Measurements from ENCODE around the gene TNS1.

The TNS1 gene

DNA sequence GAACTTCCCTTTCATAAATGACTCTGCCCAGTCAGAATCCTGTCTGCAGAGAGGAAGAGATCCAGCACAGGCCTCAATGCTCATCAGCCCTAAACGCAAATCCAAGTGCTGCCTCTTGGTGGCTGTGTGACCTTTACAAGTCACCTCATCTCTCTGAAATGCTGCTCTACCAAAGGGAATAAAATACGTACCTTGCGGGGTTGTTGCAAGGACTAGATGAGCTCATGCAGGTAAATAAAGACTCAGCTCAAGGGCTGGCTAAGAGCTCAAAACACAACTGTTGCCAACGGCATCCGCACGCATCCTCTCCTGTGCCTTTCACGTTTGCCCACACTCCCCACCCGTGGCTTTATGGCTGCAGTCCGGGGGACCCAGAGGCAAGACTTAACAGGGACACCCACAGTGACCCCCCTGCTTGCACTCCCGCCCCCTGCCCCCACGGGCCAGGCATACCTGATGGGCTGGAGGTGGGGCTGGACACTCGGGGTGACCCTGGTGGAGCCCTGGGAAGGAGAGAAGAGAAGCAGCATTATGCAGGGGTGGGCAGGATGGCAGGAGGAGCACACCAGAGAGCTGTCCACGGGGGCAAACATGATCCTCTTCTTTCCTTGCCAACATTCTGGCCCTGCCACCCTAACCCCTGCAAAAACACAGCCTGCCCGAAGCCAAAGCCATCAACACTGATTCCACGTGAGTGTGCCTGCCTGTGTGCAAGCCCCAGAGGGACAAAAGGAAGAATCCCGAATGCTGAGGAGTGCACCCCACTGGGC lies 102.6 kb downstream of the TNS1 start:
- TF ChIP-seq CTCF (IDR thresholded peaks at IDR 0.05; ENCODE audit: poor library complexity, severe bottlenecking): peak; percentile 11

GRCh38 chr2:217899231-217900009 lies 103.4 kb downstream of the TNS1 start:
- Histone ChIP-seq H3K4me3 (ENCODE audit: severe bottlenecking) (no peak overlapping the region), H3K36me3 (ENCODE audit: low read depth) (no peaks in the 10 kb centered on the region), H3K9me3 (ENCODE audit: severe bottlenecking) (no peaks in the 10 kb centered on the region), H3K4me1 (ENCODE audit: insufficient read depth, poor library complexity, severe bottlenecking) (peaks cover 14% of the 10 kb centered on the region), H3K27ac (ENCODE audit: poor library complexity, severe bottlenecking) (no peak overlapping the region), H3K27me3 (ENCODE audit: insufficient read depth, poor library complexity, severe bottlenecking) (no peaks in the 10 kb centered on the region)
- ATAC-seq (ENCODE audit: low read depth): peak; percentile 88
- no peak for DNase-seq (ENCODE audit: low spot score)
- TF ChIP-seq CTCF (IDR thresholded peaks at IDR 0.05; ENCODE audit: poor library complexity, severe bottlenecking): peak; percentile 74

More for the DNA sequence above, 102.6 kb downstream of the TNS1 start:
- Histone ChIP-seq H3K9me3 (ENCODE audit: severe bottlenecking) (no peaks in the 10 kb centered on the region), H3K4me3 (ENCODE audit: severe bottlenecking) (no peak overlapping the region), H3K27me3 (ENCODE audit: insufficient read depth, poor library complexity, severe bottlenecking) (no peaks in the 10 kb centered on the region), H3K36me3 (ENCODE audit: low read depth) (no peaks in the 10 kb centered on the region), H3K4me1 (ENCODE audit: insufficient read depth, poor library complexity, severe bottlenecking) (peaks cover 14% of the 10 kb centered on the region), H3K27ac (ENCODE audit: poor library complexity, severe bottlenecking) (no peak overlapping the region)
- no peak for ATAC-seq (ENCODE audit: low read depth)
- DNase-seq (ENCODE audit: low spot score): no peak

GRCh38 chr2:217897816-217898806 lies 104.7 kb downstream of the TNS1 start:
- TF ChIP-seq CTCF (IDR thresholded peaks at IDR 0.05; ENCODE audit: poor library complexity, severe bottlenecking): no peak
- Histone ChIP-seq H3K27me3 (ENCODE audit: insufficient read depth, poor library complexity, severe bottlenecking) (no peaks in the 10 kb centered on the region), H3K4me1 (ENCODE audit: insufficient read depth, poor library complexity, severe bottlenecking) (peaks cover 12% of the 10 kb centered on the region), H3K27ac (ENCODE audit: poor library complexity, severe bottlenecking) (no peak overlapping the region), H3K4me3 (ENCODE audit: severe bottlenecking) (no peak overlapping the region), H3K36me3 (ENCODE audit: low read depth) (no peaks in the 10 kb centered on the region), H3K9me3 (ENCODE audit: severe bottlenecking) (no peaks in the 10 kb centered on the region)
- DNase-seq (ENCODE audit: low spot score) (no peak), ATAC-seq (ENCODE audit: low read depth) (no peak)

DNA sequence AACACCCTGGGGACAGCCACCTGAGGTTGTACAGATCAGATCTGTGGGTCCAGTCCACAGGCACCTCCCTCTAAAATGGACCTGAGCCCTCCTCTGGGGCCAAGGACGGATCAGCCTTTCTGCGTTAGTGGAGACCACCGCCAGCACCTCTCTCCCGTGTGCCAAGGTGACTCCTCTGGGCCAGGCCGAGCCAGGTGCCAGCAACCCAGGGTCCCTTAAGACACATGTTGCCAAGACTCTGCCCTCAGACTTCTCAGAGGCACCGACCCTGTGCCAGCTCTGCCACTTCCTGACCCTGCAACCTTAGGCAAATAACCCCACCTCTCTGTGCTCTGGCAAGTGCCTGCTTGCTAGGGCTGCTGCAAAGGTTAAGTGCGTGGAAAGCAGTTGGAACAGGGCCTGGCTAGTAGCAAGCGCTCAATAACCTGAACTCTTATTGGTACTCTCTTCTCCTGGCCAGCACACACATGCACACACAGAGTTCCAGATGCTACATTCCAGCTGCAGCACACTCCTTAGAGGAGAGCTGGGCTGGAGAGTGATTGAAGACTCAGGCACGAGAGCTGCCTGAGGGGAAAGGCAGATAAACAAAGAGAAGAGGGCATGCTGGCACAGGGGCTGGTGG lies 105.6 kb downstream of the TNS1 start:
- no peak; the same call in 2 of the 3 replicates for ATAC-seq (ENCODE audit: low read depth)
- H3K4me1 ChIP-seq (ENCODE audit: insufficient read depth, poor library complexity, severe bottlenecking): peaks cover 3% of the 10 kb centered on the region
- TF ChIP-seq CTCF (IDR thresholded peaks at IDR 0.05; ENCODE audit: poor library complexity, severe bottlenecking): no peak
- DNase-seq (ENCODE audit: low spot score): no peak
- no peaks in the 10 kb centered on the region for H3K27me3 ChIP-seq (ENCODE audit: insufficient read depth, poor library complexity, severe bottlenecking)
- H3K36me3 ChIP-seq (ENCODE audit: low read depth): no peaks in the 10 kb centered on the region
- no peak overlapping the region for H3K27ac ChIP-seq (ENCODE audit: poor library complexity, severe bottlenecking)
- H3K4me3 ChIP-seq (ENCODE audit: severe bottlenecking): no peak overlapping the region
- no peaks in the 10 kb centered on the region for H3K9me3 ChIP-seq (ENCODE audit: severe bottlenecking)

All from RWPE2 (cell line).